Brain microvascular endothelial cell (primary cell): ENCODE measurements around the gene SLC44A3.

Experiments used
- DNase-seq: peaks from one replicate; pipeline ENCODE4 v3.0.0-alpha.2; 2020
- H3K27ac ChIP-seq: fragments of 250-450 bp; sonication (Bioruptor Pico); 2 replicates; pipeline ENCODE4 v1.5.1; 2020; ENCODE audit warnings: mild to moderate bottlenecking, moderate library complexity
- H3K27me3 ChIP-seq: fragments of 250-450 bp; sonication (Bioruptor Pico); replicated peaks from 2 replicates; pipeline ENCODE4 v1.5.1; 2020; ENCODE audit warnings: mild to moderate bottlenecking
- H3K36me3 ChIP-seq: fragments of 250-450 bp; sonication (Bioruptor Pico); replicated peaks from 2 replicates; pipeline ENCODE4 v1.5.1; 2020; ENCODE audit warnings: mild to moderate bottlenecking
- H3K4me3 ChIP-seq: 2 replicates; pipeline ENCODE4 v1.5.1; 2011; ENCODE audit warnings: low read depth, mild to moderate bottlenecking, control low read depth, low read length, moderate library complexity
- in situ Hi-C: cut with HindIII; loops from 2 replicates; pipeline ENCODE4 v1.10.0; 2017; ENCODE audit warnings: low sequenced_read_pairs, low pct_ligation_motif_present
- TF ChIP-seq, protein P1 (sequence below): IDR thresholded peaks from 2 replicates; pipeline ENCODE4 v1.5.1; 2011; ENCODE audit warnings: low read depth, mild to moderate bottlenecking, moderate library complexity, low read length, control low read depth, inconsistent platforms; ENCODE audit errors: missing control alignments

SLC44A3 gene

DNA sequence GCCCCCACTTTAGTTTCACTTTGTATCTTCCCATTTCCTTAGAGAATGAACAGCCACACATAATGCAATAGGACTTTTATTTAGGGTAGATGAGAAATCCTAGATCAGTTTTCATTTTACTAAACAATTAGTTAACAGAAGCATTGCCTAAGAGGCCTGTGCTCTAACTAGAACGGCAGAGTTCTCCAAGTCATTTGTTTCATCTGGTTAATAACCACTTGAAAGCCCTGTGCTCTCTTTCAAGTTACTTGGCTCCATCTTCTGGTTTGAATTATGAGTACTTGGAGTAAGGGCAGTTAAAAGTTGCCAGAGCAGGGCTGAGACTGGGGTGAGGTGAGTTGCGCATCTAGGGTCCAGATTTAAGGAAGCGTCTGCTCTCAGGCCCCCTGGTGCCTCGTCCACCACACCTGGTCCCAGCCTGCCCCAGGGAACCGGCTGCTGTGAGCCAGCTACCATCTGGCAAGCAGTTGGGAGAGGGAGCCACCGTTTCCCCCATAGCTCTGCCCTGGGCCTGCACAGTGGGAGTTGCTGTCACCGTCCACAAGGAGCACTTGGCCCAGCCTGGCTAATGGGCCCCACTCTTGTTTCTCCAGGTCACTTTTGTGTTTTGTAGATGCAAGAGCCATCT lies 18.1 kb upstream of the SLC44A3 start:
- Histone ChIP-seq H3K4me3 (no peak overlapping the region), H3K27ac (peak overlapping the region; percentile 42), H3K27me3 (no peaks in the 10 kb centered on the region), H3K36me3 (no peaks in the 10 kb centered on the region)
- DNase-seq: peak; percentile 62
- in situ Hi-C loops: no loop called here
- TF ChIP-seq, protein P1, sequence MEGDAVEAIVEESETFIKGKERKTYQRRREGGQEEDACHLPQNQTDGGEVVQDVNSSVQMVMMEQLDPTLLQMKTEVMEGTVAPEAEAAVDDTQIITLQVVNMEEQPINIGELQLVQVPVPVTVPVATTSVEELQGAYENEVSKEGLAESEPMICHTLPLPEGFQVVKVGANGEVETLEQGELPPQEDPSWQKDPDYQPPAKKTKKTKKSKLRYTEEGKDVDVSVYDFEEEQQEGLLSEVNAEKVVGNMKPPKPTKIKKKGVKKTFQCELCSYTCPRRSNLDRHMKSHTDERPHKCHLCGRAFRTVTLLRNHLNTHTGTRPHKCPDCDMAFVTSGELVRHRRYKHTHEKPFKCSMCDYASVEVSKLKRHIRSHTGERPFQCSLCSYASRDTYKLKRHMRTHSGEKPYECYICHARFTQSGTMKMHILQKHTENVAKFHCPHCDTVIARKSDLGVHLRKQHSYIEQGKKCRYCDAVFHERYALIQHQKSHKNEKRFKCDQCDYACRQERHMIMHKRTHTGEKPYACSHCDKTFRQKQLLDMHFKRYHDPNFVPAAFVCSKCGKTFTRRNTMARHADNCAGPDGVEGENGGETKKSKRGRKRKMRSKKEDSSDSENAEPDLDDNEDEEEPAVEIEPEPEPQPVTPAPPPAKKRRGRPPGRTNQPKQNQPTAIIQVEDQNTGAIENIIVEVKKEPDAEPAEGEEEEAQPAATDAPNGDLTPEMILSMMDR: peak; percentile 62

DNA sequence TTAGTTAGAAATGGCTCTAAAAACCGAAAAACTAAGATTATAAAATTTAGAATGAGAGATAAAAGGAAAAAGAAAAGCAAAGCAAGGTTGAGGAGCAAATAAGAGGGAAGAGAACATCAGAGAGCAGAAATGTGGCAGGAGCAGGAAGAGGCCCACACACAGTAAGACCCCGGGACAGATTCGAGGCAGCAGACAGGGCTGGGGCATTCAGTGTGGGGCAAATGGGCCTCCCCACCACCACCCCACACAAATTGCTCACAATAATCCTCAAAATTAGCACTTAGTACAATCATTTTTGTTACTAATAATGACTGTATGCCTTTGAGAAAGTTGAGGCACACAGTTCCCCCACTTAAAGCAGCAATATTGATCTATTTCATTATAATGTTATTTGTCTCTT lies 17.1 kb upstream of the SLC44A3 start:
- H3K36me3 ChIP-seq: no peaks in the 10 kb centered on the region
- H3K27ac ChIP-seq: no peak overlapping the region
- in situ Hi-C loops: no loop called here
- no peak for DNase-seq
- TF ChIP-seq, protein P1: no peak
- no peak overlapping the region for H3K4me3 ChIP-seq
- no peaks in the 10 kb centered on the region for H3K27me3 ChIP-seq

DNA sequence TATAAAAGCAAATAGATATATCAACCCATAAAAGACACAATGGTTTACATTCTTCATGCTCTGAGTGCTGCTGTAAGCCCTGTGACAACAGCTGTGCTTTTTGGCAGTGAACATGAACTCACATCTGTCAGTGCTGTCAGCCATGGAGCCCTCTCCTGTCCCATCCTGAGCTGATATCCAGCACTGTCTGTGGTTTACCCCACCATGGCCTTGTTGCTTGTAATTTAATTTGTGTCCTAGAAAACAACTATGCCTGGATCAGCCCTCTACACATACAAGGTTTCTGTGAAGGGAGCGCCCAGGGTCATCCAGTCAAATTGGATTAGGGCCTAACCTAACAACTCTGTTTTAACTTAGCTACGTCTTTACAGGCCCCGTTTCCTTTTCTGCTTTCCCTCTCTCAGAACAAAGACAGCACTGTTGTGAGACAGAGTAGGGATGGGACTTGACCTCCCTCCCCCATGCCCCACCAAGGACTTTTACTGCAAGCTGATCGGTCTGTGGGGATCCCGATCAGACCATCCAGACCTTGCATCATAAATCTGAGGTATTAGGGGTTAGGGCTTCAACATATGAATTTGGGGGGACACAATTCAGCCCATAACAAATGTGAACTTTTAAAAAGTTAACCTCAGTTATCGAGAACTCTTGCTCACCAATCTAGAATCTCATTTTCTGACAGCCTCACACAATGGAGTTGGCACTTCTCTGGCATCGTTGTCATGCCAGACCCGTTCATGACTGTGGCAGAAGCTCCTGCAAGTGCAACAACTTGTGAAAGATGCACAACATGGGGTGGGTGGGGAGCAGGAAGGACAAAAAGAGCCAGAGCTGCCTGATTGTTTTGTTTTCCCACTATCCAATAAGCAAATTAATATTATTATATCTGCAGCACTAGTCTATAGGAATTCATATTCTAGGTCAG lies 16.4 kb upstream of the SLC44A3 start:
- no peaks in the 10 kb centered on the region for H3K36me3 ChIP-seq

DNA sequence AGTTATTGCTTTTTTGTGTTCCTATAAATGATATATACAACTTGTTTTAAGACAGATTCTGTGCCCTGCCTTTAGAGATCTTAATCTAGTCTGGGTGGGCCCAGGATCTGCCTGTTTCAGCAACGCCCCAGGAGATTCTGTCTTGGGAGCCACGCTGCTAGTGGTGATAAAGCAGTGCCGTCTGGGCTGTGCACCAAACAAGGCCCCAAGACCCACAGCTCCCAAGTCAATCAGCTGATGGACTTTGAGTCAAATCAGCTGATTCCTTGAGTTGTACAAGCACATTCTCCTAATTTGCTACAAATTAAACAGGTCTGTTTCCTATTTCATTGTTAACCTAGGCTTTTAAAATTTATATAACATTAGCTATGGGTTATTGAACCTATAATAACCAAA lies 15.7 kb upstream of the SLC44A3 start:
- Histone ChIP-seq H3K36me3 (no peaks in the 10 kb centered on the region), H3K4me3 (no peak overlapping the region), H3K27ac (no peak overlapping the region), H3K27me3 (no peaks in the 10 kb centered on the region)
- TF ChIP-seq, protein P1: no peak
- no peak for DNase-seq
- in situ Hi-C loops: no loop called here

More for the DNA sequence above, 16.4 kb upstream of the SLC44A3 start:
- TF ChIP-seq, protein P1: no peak
- in situ Hi-C loops: no loop called here
- no peak for DNase-seq
- Histone ChIP-seq H3K27me3 (no peaks in the 10 kb centered on the region), H3K4me3 (no peak overlapping the region), H3K27ac (no peak overlapping the region)

DNA sequence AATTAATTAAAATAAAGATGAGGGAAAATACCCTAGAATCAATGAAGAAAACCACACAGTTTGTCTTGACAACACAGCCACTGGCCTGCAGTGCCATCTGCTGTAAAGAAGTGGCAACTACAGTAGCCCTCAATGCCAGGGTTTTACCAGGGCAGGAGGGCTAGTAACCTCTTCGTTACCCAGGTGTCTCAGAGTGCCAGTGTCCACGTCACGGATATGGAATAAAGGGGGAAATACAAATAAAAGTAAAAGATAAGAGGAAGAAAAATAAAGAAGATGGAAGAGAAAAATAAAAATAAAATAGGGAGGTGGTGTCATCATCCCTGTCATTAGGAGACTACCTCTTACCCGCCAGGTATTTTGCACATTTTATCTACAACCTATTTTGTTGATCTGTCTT lies 14.2 kb upstream of the SLC44A3 start:
- Histone ChIP-seq H3K36me3 (no peaks in the 10 kb centered on the region), H3K27ac (no peak overlapping the region)

More for the DNA sequence above, 14.2 kb upstream of the SLC44A3 start:
- DNase-seq: peak; percentile 45
- TF ChIP-seq, protein P1: peak; percentile 97
- peak overlapping the region; percentile 30 for H3K4me3 ChIP-seq
- in situ Hi-C loops: no loop called here
- no peaks in the 10 kb centered on the region for H3K27me3 ChIP-seq
